Upper lobe of left lung (tissue), 4 donors: Measurements from ENCODE around the gene TSPAN16.
"Not testable (repeated sequence)": the region's sequence is repeated elsewhere in the genome, so short reads cannot be mapped to it uniquely, and the experiment has no call there.

Experiments used
- CTCF ChIP-seq, 6 experiments: fragments of 450-650 bp in 4 of 6; fragments of 200-600 bp in 2 of 6; sonication (generic) in 2 of 6; IDR thresholded peaks; one replicate each; pipeline ENCODE4 v1.5.1; 2016 to 2019; ENCODE audit warnings: antibody characterized with exemption in 6 of 6
- EP300 ChIP-seq, 4 donors: sonication (generic); formaldehyde crosslinking; IDR thresholded peaks; one replicate each; pipeline ENCODE4 v1.5.1; 2017; ENCODE audit warnings: antibody characterized with exemption in 4 of 4, control low read depth in 2 of 4
- POLR2A ChIP-seq, 4 donors: fragments of 450-650 bp; IDR thresholded peaks; one replicate each; pipeline ENCODE4 v1.5.1; 2016 to 2017; ENCODE audit warnings: antibody characterized with exemption in 4 of 4, mild to moderate bottlenecking in 2 of 4
- POLR2AphosphoS5 ChIP-seq, 2 donors: sonication (generic); formaldehyde crosslinking; IDR thresholded peaks; one replicate each; pipeline ENCODE4 v1.5.1; 2017; ENCODE audit warnings: antibody characterized with exemption in 2 of 2

GRCh38 chr19:11340099-11340467, 44.1 kb downstream of the TSPAN16 start:
- not testable (repeated sequence) for TF ChIP-seq POLR2A, CTCF, EP300, POLR2AphosphoS5 (IDR thresholded peaks at IDR 0.05)
